Spinal cord (tissue), 10 donors: Measurements from ENCODE around the gene KATNB1. TPM values are rescaled to one million over a fixed set of nuclear protein-coding genes. Genes with fewer than 3 reads are reported as not detected.

Experiments used
- DNase-seq, 6 donors: peaks; one replicate each; pipeline versions ENCODE4 v3.0.0 to v3.0.0-alpha.2; 2013 to 2015; ENCODE audit warnings: low spot score in 6 of 6, low read depth in 4 of 6
- H3K27ac ChIP-seq: one replicate; pipeline ENCODE4 v1.5.1; 2013; ENCODE audit warnings: low read depth, low read length, control low read depth
- H3K27me3 ChIP-seq: one replicate; pipeline ENCODE4 v1.6.1; 2013; ENCODE audit warnings: low read length; ENCODE audit not compliant: control insufficient read depth, insufficient read depth
- H3K36me3 ChIP-seq: one replicate; pipeline ENCODE4 v1.6.1; 2013; ENCODE audit warnings: low read length; ENCODE audit not compliant: control insufficient read depth, insufficient read depth
- H3K4me1 ChIP-seq: one replicate; pipeline ENCODE4 v1.6.1; 2013; ENCODE audit warnings: low read length; ENCODE audit not compliant: control insufficient read depth, insufficient read depth
- H3K4me3 ChIP-seq: one replicate; pipeline ENCODE4 v1.5.1; 2013; ENCODE audit warnings: low read depth, low read length, control low read depth
- H3K9me3 ChIP-seq: one replicate; pipeline ENCODE4 v1.6.1; 2013; ENCODE audit warnings: low read length; ENCODE audit not compliant: control insufficient read depth, insufficient read depth
- WGBS: methylation state at CpG from one replicate; pipeline ENCODE4 v1.1.5; 2013; ENCODE audit warnings: missing lambda C conversion rate; ENCODE audit not compliant: insufficient coverage; 5-methylcytosine and 5-hydroxymethylcytosine counted together
- polyA plus RNA-seq, 2 donors: library from polyadenylated mRNA; unstranded; fragments of 120-200 nt; gene quantifications; one replicate each; pipeline ENCODE4 v1.2.1, GENCODE V29; 2013; ENCODE audit not compliant: insufficient read length in 2 of 2
- total RNA-seq, 2 donors: library from RNA; depleted of rRNA in 1 of 2; stranded (reverse); fragments of 120-200 nt in 1 of 2; fragments of >200 nt in 1 of 2; gene quantifications; one replicate each; pipeline versions ENCODE4 v1.2.3 to v1.2.4, GENCODE V29; 2013 to 2014
- donor health status: healthy.

The KATNB1 gene
- total and polyA plus RNA-seq, 4 donors: 28.8 to 52.9 (median 43.0) TPM

GRCh38 chr16:57730771-57731730, 4.5 kb upstream of the KATNB1 start:
- Histone ChIP-seq H3K27me3 (no peaks in the 10 kb centered on the region), H3K9me3 (no peaks in the 10 kb centered on the region), H3K27ac (no peak overlapping the region), H3K4me1 (peaks cover 10% of the 10 kb centered on the region), H3K36me3 (no peaks in the 10 kb centered on the region), H3K4me3 (no peak overlapping the region)
- WGBS: 80% methylated on average over 11 of the region's 13 CpGs
- no peak for DNase-seq

- Histone ChIP-seq H3K4me1 (peaks cover 20% of the 10 kb centered on the region), H3K36me3 (peaks cover 1% of the 10 kb centered on the region), H3K27ac (no peak overlapping the region), H3K27me3 (no peaks in the 10 kb centered on the region), H3K4me3 (no peak overlapping the region), H3K9me3 (no peaks in the 10 kb centered on the region)
- whole genome bisulfite sequencing: no CpG with 5 or more reads among the region's 2 CpGs
- no peak for DNase-seq
Measured at GRCh38 chr16:57732037-57732436, 3.5 kb upstream of the KATNB1 start.

- H3K9me3 ChIP-seq: no peaks in the 10 kb centered on the region
- WGBS: no CpG with 5 or more reads among the region's 2 CpGs
- H3K27me3 ChIP-seq: no peaks in the 10 kb centered on the region
- DNase-seq: no peak
- H3K36me3 ChIP-seq: peaks cover 7% of the 10 kb centered on the region
- no peak overlapping the region for H3K4me3 ChIP-seq
- peaks cover 26% of the 10 kb centered on the region for H3K4me1 ChIP-seq
- no peak overlapping the region for H3K27ac ChIP-seq
Measured at GRCh38 chr16:57732714-57733113, 2.9 kb upstream of the KATNB1 start.

- H3K4me1 ChIP-seq: peaks cover 36% of the 10 kb centered on the region
- 56% methylated on average over 19 of the region's 20 CpGs for WGBS
Measured at GRCh38 chr16:57734308-57734924, 1.2 kb upstream of the KATNB1 start.

GRCh38 chr16:57734925-57735754, 430 bp upstream of the KATNB1 start:
- peak overlapping the region; percentile 90 for H3K27ac ChIP-seq
- peaks cover 44% of the 10 kb centered on the region for H3K4me1 ChIP-seq
- H3K4me3 ChIP-seq: peak overlapping the region; percentile 81
- no peaks in the 10 kb centered on the region for H3K27me3 ChIP-seq
- H3K36me3 ChIP-seq: peaks cover 24% of the 10 kb centered on the region
- peak; percentile 100 for DNase-seq
- 0% methylated on average over 45 of the region's 45 CpGs for WGBS
- H3K9me3 ChIP-seq: no peaks in the 10 kb centered on the region

More at GRCh38 chr16:57734308-57734924, 1.2 kb upstream of the KATNB1 start:
- Histone ChIP-seq H3K27ac (peak overlapping the region; percentile 90), H3K36me3 (peaks cover 17% of the 10 kb centered on the region), H3K4me3 (peak overlapping the region; percentile 74), H3K27me3 (no peaks in the 10 kb centered on the region), H3K9me3 (no peaks in the 10 kb centered on the region)
- no peak for DNase-seq

GRCh38 chr16:57736419-57737351, 1.1 kb downstream of the KATNB1 start:
- 8% methylated on average over 18 of the region's 23 CpGs for WGBS
- H3K4me1 ChIP-seq: peaks cover 44% of the 10 kb centered on the region
- DNase-seq: peak in 4 of 6 donors; percentile 36 to 86 (median 62)
- peak overlapping the region; percentile 81 for H3K4me3 ChIP-seq
- no peaks in the 10 kb centered on the region for H3K27me3 ChIP-seq
- peak overlapping the region; percentile 59 for H3K27ac ChIP-seq
- H3K36me3 ChIP-seq: peaks cover 37% of the 10 kb centered on the region
- no peaks in the 10 kb centered on the region for H3K9me3 ChIP-seq

GRCh38 chr16:57738844-57739243, 3.3 kb downstream of the KATNB1 start:
- no peaks in the 10 kb centered on the region for H3K9me3 ChIP-seq
- peaks cover 48% of the 10 kb centered on the region for H3K36me3 ChIP-seq
- DNase-seq: no peak
- H3K27ac ChIP-seq: no peak overlapping the region
- H3K4me3 ChIP-seq: no peak overlapping the region
- peaks cover 44% of the 10 kb centered on the region for H3K4me1 ChIP-seq
- no peaks in the 10 kb centered on the region for H3K27me3 ChIP-seq
- WGBS: 98% methylated on average over 7 of the region's 7 CpGs

GRCh38 chr16:57739756-57740422, 4.3 kb downstream of the KATNB1 start:
- H3K4me3 ChIP-seq: no peak overlapping the region

More at GRCh38 chr16:57739756-57740422, 4.3 kb downstream of the KATNB1 start:
- Histone ChIP-seq H3K9me3 (no peaks in the 10 kb centered on the region), H3K27me3 (no peaks in the 10 kb centered on the region), H3K4me1 (peaks cover 37% of the 10 kb centered on the region), H3K27ac (no peak overlapping the region), H3K36me3 (peaks cover 59% of the 10 kb centered on the region)
- WGBS: 92% methylated on average over 15 of the region's 18 CpGs
- DNase-seq: no peak
